GM18505 (cell line): ENCODE measurements around the gene MLIP.
"Not testable (repeated sequence)": the region's sequence is repeated elsewhere in the genome, so short reads cannot be mapped to it uniquely, and the experiment has no call there.

ENCODE experiments used
- ATAC-seq: cut with Tn5 transposase; IDR thresholded peaks from one replicate; pipeline ENCODE4 v1.9.1; 2021; ENCODE audit not compliant: unreplicated experiment
- POLR2A ChIP-seq: IDR thresholded peaks from 4 replicates; pipeline ENCODE4 v1.6.1; 2011; ENCODE audit warnings: borderline replicate concordance; ENCODE audit not compliant: insufficient read depth, insufficient read length; ENCODE audit errors: extremely low read depth

Gene MLIP, protein sequence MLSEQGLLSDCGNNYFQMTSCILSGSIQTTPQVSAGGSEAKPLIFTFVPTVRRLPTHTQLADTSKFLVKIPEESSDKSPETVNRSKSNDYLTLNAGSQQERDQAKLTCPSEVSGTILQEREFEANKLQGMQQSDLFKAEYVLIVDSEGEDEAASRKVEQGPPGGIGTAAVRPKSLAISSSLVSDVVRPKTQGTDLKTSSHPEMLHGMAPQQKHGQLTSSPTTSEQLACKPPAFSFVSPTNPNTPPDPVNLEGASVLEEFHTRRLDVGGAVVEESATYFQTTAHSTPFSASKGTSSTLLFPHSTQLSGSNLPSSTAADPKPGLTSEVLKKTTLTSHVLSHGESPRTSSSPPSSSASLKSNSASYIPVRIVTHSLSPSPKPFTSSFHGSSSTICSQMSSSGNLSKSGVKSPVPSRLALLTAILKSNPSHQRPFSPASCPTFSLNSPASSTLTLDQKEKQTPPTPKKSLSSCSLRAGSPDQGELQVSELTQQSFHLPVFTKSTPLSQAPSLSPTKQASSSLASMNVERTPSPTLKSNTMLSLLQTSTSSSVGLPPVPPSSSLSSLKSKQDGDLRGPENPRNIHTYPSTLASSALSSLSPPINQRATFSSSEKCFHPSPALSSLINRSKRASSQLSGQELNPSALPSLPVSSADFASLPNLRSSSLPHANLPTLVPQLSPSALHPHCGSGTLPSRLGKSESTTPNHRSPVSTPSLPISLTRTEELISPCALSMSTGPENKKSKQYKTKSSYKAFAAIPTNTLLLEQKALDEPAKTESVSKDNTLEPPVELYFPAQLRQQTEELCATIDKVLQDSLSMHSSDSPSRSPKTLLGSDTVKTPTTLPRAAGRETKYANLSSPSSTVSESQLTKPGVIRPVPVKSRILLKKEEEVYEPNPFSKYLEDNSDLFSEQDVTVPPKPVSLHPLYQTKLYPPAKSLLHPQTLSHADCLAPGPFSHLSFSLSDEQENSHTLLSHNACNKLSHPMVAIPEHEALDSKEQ

DNA sequence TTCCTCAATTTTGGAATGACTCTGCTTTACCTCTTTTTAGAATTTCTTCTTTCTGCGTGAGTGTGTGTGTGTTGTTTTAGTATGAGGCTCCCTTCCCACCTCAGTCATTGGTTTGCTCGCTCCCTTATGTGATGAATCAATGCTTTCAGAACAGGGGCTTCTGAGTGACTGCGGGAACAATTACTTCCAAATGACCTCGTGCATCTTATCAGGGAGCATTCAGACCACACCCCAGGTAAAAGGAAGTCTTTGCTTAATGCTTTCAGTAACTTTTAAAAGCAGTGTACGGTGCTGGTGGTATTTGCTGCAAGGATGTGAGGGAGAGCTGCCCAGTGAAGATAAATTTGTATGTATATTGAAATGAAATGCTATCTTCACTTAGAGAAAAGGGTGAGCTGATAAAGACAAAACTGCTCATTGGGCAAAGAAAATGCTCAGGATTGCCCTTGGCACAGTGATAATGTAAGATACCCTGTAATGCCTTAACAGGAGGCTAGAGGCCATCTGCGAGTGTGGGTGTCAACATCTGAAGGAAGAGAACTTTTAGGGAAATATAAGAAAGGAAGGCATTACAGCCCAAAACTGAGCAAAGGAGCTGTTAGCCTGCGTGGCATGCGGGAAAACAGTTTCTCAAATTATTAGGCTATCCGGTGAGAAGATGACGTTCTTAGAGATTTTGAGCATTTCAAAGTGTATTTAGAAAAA lies at the start of gene MLIP:
MLIP (plus strand) TSS at position 103 of the 705 bp plus-strand sequence; CDS start at position 140, 37 bp downstream.
- TF ChIP-seq POLR2A = no peak
- no peak for ATAC-seq

DNA sequence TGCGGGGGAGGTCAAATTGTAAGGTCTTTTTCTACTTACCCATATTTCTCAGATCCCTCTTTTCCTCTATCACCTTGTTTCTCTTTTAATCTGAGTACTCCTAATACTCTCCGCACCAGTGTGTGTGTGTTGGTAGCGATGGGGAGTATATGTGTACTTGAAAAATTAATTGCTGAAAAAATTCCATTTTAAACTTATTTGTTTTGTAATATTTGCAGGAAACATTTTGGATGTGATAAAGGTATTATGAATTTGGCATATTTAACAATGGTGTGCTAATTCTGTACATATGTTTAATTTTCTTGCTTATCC lies 48.1 kb upstream of the MLIP start:
- TF ChIP-seq POLR2A = no peak
- ATAC-seq = no peak

DNA sequence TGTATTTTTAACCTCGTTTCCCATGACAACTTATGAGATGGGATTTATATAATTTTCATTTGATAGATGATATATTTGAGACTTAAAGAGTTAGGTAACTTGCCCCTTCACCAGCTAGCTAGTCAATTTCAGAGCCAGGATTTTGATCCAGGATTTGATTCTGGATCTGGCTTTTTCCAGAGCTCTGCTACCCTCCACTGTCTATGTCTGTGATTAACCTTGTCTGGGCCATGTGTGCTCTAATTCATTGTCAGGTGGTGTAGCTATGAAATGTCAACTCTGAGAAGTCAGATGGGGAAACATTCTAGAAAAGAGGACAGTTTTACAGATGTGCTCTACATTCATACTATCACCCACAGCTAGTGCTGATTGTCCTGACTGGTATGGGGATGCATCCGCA lies 42.5 kb upstream of the MLIP start:
- no peak for ATAC-seq
- TF ChIP-seq POLR2A = no peak

DNA sequence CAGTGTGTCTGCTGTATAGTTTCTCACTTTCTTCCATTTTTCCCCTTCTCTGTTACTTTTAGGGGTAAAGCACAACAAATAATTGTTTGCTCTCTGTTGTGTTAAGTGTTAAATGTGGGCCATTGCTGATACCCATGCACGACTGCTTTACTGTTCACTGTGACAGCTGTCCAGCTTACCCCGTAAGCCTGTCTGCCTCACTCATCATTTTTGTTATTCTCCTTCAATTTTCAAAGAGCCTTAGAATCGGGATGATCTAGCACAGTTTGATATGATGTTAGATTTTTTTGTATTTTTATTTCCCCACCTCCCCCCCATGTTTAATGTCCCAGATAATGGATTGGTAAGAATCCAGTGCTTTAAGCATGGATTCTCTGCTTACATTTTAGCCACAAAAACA lies 41.2 kb upstream of the MLIP start:
- no peak for ATAC-seq
- TF ChIP-seq POLR2A = no peak

DNA sequence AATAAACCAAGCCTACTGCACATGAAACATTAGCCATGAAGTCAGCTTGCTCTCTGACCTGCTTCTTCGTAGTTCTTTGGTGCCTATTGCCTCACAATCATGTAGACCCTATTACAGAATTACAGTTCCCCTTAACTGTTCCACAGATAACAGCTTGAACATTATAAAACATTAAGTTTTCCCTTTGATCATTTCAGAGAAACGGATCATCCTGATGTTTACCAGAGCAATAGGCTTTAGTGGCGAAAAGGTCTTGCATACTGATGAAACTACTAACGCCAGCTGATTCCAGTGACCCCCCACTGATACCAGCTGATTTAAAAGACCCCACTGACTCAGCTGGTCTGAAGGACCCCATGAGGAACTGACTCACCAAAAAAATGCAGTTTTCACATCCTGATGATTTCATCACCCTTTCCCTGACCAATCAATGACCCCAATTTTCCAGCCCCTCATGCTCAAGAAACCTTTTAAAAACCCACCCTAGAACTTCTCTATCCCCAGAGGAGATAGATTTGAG lies 39.4 kb upstream of the MLIP start:
- no peak for TF ChIP-seq POLR2A
- no peak for ATAC-seq

DNA sequence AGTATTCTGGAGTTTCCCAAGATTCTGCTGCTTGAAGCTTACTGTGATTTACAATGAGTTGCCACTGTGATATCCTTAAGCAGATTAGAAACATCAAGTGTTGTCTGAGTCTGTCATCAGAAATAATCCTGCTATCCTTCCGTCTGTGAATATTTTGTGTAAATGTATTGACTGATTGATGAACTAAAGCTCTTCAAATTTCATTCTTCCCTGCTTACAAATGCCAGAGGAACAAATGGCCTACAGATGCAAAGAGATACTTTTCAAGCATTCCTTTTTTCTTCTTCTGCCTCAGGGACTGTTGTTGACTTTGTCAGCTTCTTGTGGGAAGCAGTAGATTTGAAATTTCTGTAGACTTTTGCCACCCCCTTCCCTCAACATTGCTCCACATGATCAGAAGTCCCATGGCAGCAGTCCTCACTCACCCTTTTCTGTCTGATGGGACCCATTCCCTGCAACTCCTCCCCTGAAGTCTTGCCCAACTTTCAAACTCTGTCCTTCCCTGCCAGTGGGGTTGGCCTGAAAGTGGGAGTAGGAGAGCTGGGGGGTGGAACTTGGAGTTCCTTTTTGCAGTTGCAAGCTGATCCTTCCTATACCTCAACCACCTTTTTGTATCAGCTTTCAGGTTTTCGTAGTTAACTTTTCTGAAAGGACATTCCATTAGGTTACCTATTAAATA lies 38.5 kb upstream of the MLIP start:
- no peak for ATAC-seq
- TF ChIP-seq POLR2A = no peak

DNA sequence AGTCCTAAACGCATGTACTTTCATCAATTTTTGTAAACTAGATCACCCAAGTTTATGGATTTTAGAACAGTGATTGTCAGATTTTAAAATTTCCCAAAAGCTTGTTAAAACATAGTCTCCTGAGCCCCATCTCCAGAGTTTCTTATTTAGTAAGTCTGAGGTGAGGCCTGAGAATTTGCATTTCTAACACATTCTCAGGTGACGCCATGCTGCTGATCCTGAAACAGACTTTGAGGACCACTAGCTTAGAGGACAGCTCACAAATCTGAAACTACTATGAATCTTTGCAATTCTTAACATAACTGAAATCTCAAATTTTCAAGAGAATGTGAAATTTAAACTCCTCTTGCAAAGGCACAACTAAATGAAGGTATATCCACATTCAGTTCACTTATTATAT lies 37.8 kb upstream of the MLIP start:
- no peak for TF ChIP-seq POLR2A
- no peak for ATAC-seq

DNA sequence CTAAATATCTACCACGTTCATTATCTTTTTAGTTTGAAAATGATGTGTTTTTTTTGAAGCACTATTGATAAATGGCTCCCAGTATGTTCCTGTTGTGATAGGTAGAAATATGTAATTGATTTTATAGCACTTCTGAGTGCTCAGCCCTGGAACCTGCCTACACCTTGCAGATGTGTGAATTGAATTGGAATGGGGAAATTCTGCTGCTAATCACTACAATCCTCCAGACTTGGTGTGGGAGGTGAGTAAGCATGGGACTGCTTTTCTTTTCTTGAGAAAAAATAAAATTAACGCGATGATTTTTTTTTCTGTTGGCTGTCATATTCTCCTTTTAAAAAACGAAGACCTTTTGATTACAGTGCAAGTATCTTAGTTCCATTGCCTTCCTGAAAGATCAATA lies 37.1 kb upstream of the MLIP start:
- ATAC-seq = no peak
- TF ChIP-seq POLR2A = no peak

DNA sequence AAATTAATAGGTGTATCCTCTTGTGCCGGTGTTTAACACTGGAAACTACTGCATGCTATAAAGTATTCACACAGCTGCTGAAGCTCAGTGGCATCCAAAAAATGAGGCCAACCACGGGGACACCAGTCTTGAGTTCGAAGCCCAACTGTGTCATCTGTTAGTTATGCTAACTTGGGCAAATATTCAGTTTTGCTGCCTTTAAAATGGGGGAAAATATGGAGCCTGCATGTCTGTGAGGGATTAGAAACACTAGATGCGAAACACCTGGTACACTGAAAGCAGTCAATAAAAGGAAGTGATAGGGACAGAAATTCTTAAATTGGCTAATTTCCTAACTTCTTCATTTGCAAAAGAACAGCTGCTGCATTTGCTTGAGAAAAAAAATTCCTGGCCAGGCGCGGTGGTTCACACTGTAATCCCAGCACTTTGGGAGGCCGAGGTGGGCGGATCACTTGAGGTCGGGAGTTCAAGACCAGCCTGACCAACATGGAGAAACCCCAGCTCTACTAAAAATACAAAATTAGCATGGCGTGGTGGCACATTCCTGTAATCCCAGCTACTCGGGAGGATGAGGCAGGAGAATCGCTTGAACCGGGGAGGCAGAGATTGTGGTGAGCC lies 36.6 kb upstream of the MLIP start:
- ATAC-seq = no peak
- no peak for TF ChIP-seq POLR2A

DNA sequence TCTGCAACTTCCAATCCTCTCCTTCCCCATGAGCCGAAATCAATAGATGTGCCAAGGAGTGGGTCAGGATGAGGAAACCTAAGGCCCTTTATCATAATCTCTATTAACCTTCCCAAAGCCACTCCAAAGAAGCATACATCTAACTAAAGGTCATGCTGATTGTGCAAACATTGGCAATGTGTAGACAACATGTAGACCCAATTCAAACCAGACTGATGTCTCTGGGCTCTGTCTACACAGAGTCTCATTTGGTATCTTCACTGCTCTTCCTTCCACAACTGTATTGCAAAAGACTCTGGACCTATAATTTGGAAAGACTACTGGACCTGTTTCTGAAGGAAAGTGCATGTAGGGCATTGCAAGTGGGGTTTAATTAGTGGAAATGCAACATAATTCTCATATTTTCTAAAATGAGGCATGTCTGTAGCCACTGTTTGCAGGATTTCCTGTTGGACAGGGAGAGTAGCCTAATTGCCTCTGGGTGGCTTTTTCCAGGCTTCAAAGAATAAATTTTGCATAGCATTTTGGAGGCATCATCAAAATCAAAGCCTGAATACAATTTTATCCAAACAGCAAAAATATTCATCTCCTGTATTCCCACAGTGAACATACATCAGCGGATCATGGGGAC lies 35.0 kb upstream of the MLIP start:
- no peak for ATAC-seq
- no peak for TF ChIP-seq POLR2A

DNA sequence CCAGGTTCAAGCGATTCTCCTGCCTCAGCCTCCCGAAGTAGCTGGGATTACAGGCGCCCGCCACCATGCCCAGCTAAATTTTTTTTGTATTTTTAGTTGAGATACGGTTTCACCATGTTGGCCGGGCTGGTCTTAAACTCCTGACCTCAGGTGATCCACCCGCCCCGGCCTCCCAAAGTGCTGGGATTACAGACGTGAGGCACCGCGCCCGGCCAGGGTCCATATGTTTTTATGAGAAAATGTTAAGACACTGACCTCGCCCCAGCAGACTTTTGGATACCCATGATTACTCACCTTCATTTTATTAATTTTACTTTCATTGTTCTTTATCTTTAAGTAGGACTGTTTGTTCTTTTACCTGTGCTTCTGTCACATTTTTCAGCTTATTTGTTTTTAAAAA lies 29.7 kb upstream of the MLIP start:
- ATAC-seq = not testable (repeated sequence)

DNA sequence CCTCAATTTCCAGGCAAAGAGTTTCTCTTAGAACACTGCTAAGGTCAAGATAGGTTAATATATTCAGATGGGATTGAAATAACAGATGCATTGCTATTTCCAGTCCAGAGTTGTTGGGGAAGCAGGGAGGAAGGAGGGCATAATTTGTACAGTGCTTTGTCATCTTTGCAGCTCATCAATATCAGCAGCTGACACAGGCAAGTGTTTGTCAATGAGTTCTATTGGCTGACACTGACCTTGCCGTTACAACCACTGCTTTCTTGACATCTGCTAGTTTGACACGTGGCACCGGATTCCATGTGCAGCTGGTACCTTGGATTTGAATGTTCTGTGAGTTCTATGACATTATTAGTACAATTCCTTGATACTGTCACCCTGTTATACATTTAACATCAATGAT lies 28.0 kb upstream of the MLIP start:
- no peak for TF ChIP-seq POLR2A
- ATAC-seq = no peak
